GM23248 (cell line): ENCODE measurements around the gene ALDH3B2. TPM values are rescaled to one million over a fixed set of nuclear protein-coding genes. Genes with fewer than 3 reads are reported as not detected.

Experiments used
- DNase-seq: peaks from one replicate; pipeline ENCODE4 v3.0.0-alpha.2; 2015
- H2AFZ ChIP-seq: fragments of 200-600 bp; sonication (generic); 2 replicates; pipeline ENCODE4 v1.6.1; 2016; ENCODE audit warnings: antibody characterized with exemption
- H3F3A ChIP-seq: fragments of 200-600 bp; sonication (generic); 2 replicates; pipeline ENCODE4 v1.6.1; 2016; ENCODE audit warnings: mild to moderate bottlenecking, antibody characterized with exemption, mixed run types; ENCODE audit not compliant: insufficient read depth
- H3K27ac ChIP-seq: fragments of 200-600 bp; sonication (generic); 2 replicates; pipeline ENCODE4 v1.5.1; 2016; ENCODE audit warnings: mild to moderate bottlenecking
- H3K27me3 ChIP-seq: fragments of 200-600 bp; sonication (generic); replicated peaks from 2 replicates; pipeline ENCODE4 v1.6.1; 2016; ENCODE audit warnings: mild to moderate bottlenecking; ENCODE audit not compliant: insufficient read depth
- H3K36me3 ChIP-seq: fragments of 200-600 bp; sonication (generic); 2 replicates; pipeline ENCODE4 v1.6.1; 2016; ENCODE audit warnings: low read depth, mild to moderate bottlenecking
- H3K4me1 ChIP-seq: fragments of 200-600 bp; sonication (generic); 2 replicates; pipeline ENCODE4 v1.6.1; 2016; ENCODE audit warnings: mild to moderate bottlenecking; ENCODE audit not compliant: insufficient read depth
- H3K4me2 ChIP-seq: fragments of 200-600 bp; sonication (generic); one replicate; pipeline ENCODE4 v1.6.1; 2016; ENCODE audit warnings: mild to moderate bottlenecking; ENCODE audit not compliant: unreplicated experiment
- H3K4me3 ChIP-seq: fragments of 200-600 bp; sonication (generic); 2 replicates; pipeline ENCODE4 v1.5.1; 2016; ENCODE audit warnings: mild to moderate bottlenecking
- H3K79me2 ChIP-seq: fragments of 200-600 bp; sonication (generic); 2 replicates; pipeline ENCODE4 v1.6.1; 2016; ENCODE audit warnings: mild to moderate bottlenecking; ENCODE audit not compliant: insufficient read depth
- H3K9ac ChIP-seq: fragments of 200-600 bp; sonication (generic); 2 replicates; pipeline ENCODE4 v1.6.1; 2016; ENCODE audit warnings: mild to moderate bottlenecking
- H3K9me2 ChIP-seq: fragments of 200-600 bp; sonication (generic); 2 replicates; pipeline ENCODE4 v1.6.1; 2016; ENCODE audit warnings: mixed run types, mild to moderate bottlenecking, moderate library complexity; ENCODE audit not compliant: insufficient read depth
- H3K9me3 ChIP-seq: fragments of 200-600 bp; sonication (generic); one replicate; pipeline ENCODE4 v1.6.1; 2017; ENCODE audit warnings: low read depth
- H4K20me1 ChIP-seq: fragments of 200-600 bp; sonication (generic); 2 replicates; pipeline ENCODE4 v1.6.0; 2016; ENCODE audit not compliant: insufficient read depth
- EZH2 ChIP-seq: fragments of 200-600 bp; sonication (generic); IDR thresholded peaks from 2 replicates; pipeline ENCODE4 v1.6.1; 2018; ENCODE audit warnings: antibody characterized with exemption, mild to moderate bottlenecking; ENCODE audit not compliant: insufficient read depth, poor library complexity, severe bottlenecking
- EZH2phosphoT487 ChIP-seq: fragments of 200-600 bp; sonication (generic); IDR thresholded peaks from 2 replicates; pipeline ENCODE4 v1.6.1; 2018; ENCODE audit warnings: antibody characterized with exemption, moderate library complexity, mild to moderate bottlenecking, low read depth; ENCODE audit not compliant: insufficient read depth
- WGBS, 2 experiments: methylation state at CpG; one replicate each; pipeline ENCODE4 v1.1.6; 2015 to 2017; ENCODE audit warnings: low lambda C conversion rate in 2 of 2, low coverage in 1 of 2; ENCODE audit errors: missing lambda C conversion rate in 2 of 2; 5-methylcytosine and 5-hydroxymethylcytosine counted together
- in situ Hi-C: fragments of 300-500 bp; cut with MboI; formaldehyde crosslinking; loops from 2 replicates; pipeline ENCODE4 v1.15.0; 2020
- polyA plus RNA-seq: library from polyadenylated mRNA; unstranded; fragments of >200 nt; fragmentation: Nextera tagmentation; extraction: Ambion mirVana; gene quantifications from 2 replicates; pipeline ENCODE4 v1.2.1, GENCODE V29; 2016
- total RNA-seq: library from RNA; depleted of rRNA; stranded (reverse); fragments of >200 nt; shearing (Covaris generic); gene quantifications from 2 replicates; pipeline ENCODE4 v1.2.3, GENCODE V29; 2014

ALDH3B2 gene
- total and polyA plus RNA-seq, 2 experiments from 2014 or later: not detected

- H3K9me3 ChIP-seq: no peaks in the 10 kb centered on the region
- H3K79me2 ChIP-seq: no peaks in the 10 kb centered on the region
- TF ChIP-seq EZH2: no peak
- TF ChIP-seq EZH2phosphoT487: no peak
- H3K9me2 ChIP-seq: no peaks in the 10 kb centered on the region
- H3K4me3 ChIP-seq: peak within 1 kb of the TSS; percentile 79
- H3K27me3 ChIP-seq: no peaks in the 10 kb centered on the region
- peak within 1 kb of the TSS; percentile 77 for H3K9ac ChIP-seq
- WGBS, 2 experiments: 1% methylated on average over 64 to 96 of the region's 102 CpGs
- peak; percentile 92 for DNase-seq
- no peaks in the 10 kb centered on the region for H3F3A ChIP-seq
- H3K4me2 ChIP-seq: peak within 1 kb of the TSS; percentile 88
- peak within 1 kb of the TSS; percentile 33 for H3K27ac ChIP-seq
- H3K36me3 ChIP-seq: no peaks in the 10 kb centered on the region
- H2AFZ ChIP-seq: peak within 1 kb of the TSS; percentile 91
- H4K20me1 ChIP-seq: no peaks in the 10 kb centered on the region
- in situ Hi-C loops: no loop called here
- no peaks in the 10 kb centered on the region for H3K4me1 ChIP-seq
These were observed 44.8 kb downstream of the ALDH3B2 start, which contains the start of gene NUDT8 for GRCh38 chr11:67629386-67630227. TSS of gene NUDT8 (minus strand) at chr11:67629937. CDS start at chr11:67629911, 26 bp downstream.

GRCh38 chr11:67628710-67629385 is 45.6 kb downstream of the ALDH3B2 start:
- H3K4me3 ChIP-seq: peak overlapping the region; percentile 71; the same call in 1 of the 2 replicates
- no peaks in the 10 kb centered on the region for H3K9me3 ChIP-seq
- H3K4me2 ChIP-seq: no peak overlapping the region
- DNase-seq: no peak
- TF ChIP-seq EZH2phosphoT487 (no peak), EZH2 (no peak)
- H3K9me2 ChIP-seq: no peaks in the 10 kb centered on the region
- H3F3A ChIP-seq: no peaks in the 10 kb centered on the region
- H2AFZ ChIP-seq: no peak overlapping the region
- H3K27ac ChIP-seq: no peak overlapping the region
- 33 to 34% methylated on average over 21 to 25 of the region's 25 CpGs for WGBS, 2 experiments
- no peaks in the 10 kb centered on the region for H3K36me3 ChIP-seq
- H4K20me1 ChIP-seq: no peaks in the 10 kb centered on the region
- no peaks in the 10 kb centered on the region for H3K4me1 ChIP-seq
- H3K79me2 ChIP-seq: no peaks in the 10 kb centered on the region
- no peaks in the 10 kb centered on the region for H3K27me3 ChIP-seq
- H3K9ac ChIP-seq: no peak overlapping the region; the same call in 1 of the 2 replicates
- in situ Hi-C loops: no loop called here

GRCh38 chr11:67627812-67628624 is 46.4 kb downstream of the ALDH3B2 start:
- Histone ChIP-seq H3K27me3 (no peaks in the 10 kb centered on the region), H3K4me2 (no peak overlapping the region), H3F3A (no peaks in the 10 kb centered on the region), H3K36me3 (no peaks in the 10 kb centered on the region), H3K4me3 (no peak overlapping the region), H3K9me2 (no peaks in the 10 kb centered on the region), H3K27ac (no peak overlapping the region), H3K9me3 (no peaks in the 10 kb centered on the region), H3K79me2 (no peaks in the 10 kb centered on the region), H3K9ac (no peak overlapping the region), H4K20me1 (no peaks in the 10 kb centered on the region), H3K4me1 (no peaks in the 10 kb centered on the region), H2AFZ (no peak overlapping the region)
- TF ChIP-seq EZH2phosphoT487 (no peak), EZH2 (no peak)
- in situ Hi-C loops: no loop called here
- no peak for DNase-seq
- 82 to 85% methylated on average over 15 of the region's 15 CpGs for WGBS, 2 experiments

- no peak overlapping the region for H3K9ac ChIP-seq
- no peaks in the 10 kb centered on the region for H3K9me3 ChIP-seq
- DNase-seq: no peak
- H3K36me3 ChIP-seq: no peaks in the 10 kb centered on the region
- H3K79me2 ChIP-seq: no peaks in the 10 kb centered on the region
- 83 to 85% methylated on average over 5 to 6 of the region's 6 CpGs for whole genome bisulfite sequencing, 2 experiments
- H3K4me2 ChIP-seq: no peak overlapping the region
- H3K27me3 ChIP-seq: no peaks in the 10 kb centered on the region
- H3K4me3 ChIP-seq: no peak overlapping the region
- H3F3A ChIP-seq: no peaks in the 10 kb centered on the region
- in situ Hi-C loops: no loop called here
- no peaks in the 10 kb centered on the region for H4K20me1 ChIP-seq
- H3K27ac ChIP-seq: no peak overlapping the region
- no peak overlapping the region for H2AFZ ChIP-seq
- H3K4me1 ChIP-seq: no peaks in the 10 kb centered on the region
- no peaks in the 10 kb centered on the region for H3K9me2 ChIP-seq
- TF ChIP-seq EZH2phosphoT487 (no peak), EZH2 (no peak)
These were observed 47.0 kb downstream of the ALDH3B2 start for GRCh38 chr11:67627441-67627811.
